ENCODE data around the gene USP34.

DNA sequence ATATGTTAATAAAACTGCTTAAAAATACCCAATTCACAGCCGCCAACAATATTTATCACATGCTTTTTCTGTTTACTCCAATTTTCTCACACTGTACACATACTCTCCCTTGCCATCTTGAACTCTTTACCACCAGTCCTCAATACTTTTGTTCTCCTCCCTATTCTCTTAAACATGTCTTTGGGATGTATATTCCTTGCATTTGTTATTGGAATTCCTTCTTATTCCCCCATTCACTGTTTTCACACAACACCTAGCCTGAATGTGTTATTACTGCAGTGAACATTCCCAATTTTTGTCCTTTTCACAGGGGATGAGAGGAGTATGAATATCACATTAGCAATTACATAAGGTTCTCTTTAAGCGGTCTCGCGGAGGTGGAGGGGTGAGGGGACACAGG, 94.7 kb downstream of the USP34 start:
- TF ChIP-seq, protein P1, sequence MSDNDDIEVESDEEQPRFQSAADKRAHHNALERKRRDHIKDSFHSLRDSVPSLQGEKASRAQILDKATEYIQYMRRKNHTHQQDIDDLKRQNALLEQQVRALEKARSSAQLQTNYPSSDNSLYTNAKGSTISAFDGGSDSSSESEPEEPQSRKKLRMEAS (IDR thresholded peaks at IDR 0.05): no peak
- TF ChIP-seq GABPA (IDR thresholded peaks at IDR 0.05; ENCODE audit: borderline replicate concordance, insufficient read depth, low read length): no peak

All from H1 (cell line).